HG03066 (cell line): Measurements from ENCODE around the gene BRINP3.

Experiments
- ATAC-seq: cut with Tn5 transposase; IDR thresholded peaks from one replicate; pipeline ENCODE4 v1.9.1; 2021; ENCODE audit warnings: low read depth; ENCODE audit not compliant: unreplicated experiment

Gene BRINP3

GRCh38 chr1:190328361-190328760 lies 149.3 kb downstream of the BRINP3 start:
- no peak for ATAC-seq

- no peak for ATAC-seq
Measured at GRCh38 chr1:190327271-190327670, 150.4 kb downstream of the BRINP3 start.

- ATAC-seq = no peak
Measured at GRCh38 chr1:190323530-190323929, 154.1 kb downstream of the BRINP3 start.

- no peak for ATAC-seq
Measured at GRCh38 chr1:190322274-190322673, 155.4 kb downstream of the BRINP3 start.

GRCh38 chr1:190320952-190321351 lies 156.7 kb downstream of the BRINP3 start:
- no peak for ATAC-seq

GRCh38 chr1:190312763-190313162 lies 164.9 kb downstream of the BRINP3 start:
- no peak for ATAC-seq

- ATAC-seq = no peak
Measured at GRCh38 chr1:190303501-190303900, 174.2 kb downstream of the BRINP3 start.

GRCh38 chr1:190296453-190296852 lies 181.2 kb downstream of the BRINP3 start:
- no peak for ATAC-seq

GRCh38 chr1:190289897-190290296 lies 187.8 kb downstream of the BRINP3 start:
- no peak for ATAC-seq

- no peak for ATAC-seq
Measured at GRCh38 chr1:190286111-190286510, 191.6 kb downstream of the BRINP3 start.

- no peak for ATAC-seq
Measured at GRCh38 chr1:190277107-190277506, 200.6 kb downstream of the BRINP3 start.

GRCh38 chr1:190274721-190275120 lies 202.9 kb downstream of the BRINP3 start:
- no peak for ATAC-seq

- no peak for ATAC-seq
Measured at GRCh38 chr1:190273161-190273560, 204.5 kb downstream of the BRINP3 start.

- ATAC-seq = no peak
Measured at GRCh38 chr1:190262538-190262937, 215.1 kb downstream of the BRINP3 start.

GRCh38 chr1:190259424-190259823 lies 218.2 kb downstream of the BRINP3 start:
- ATAC-seq = no peak

GRCh38 chr1:190258003-190258402 lies 219.7 kb downstream of the BRINP3 start:
- ATAC-seq = no peak

GRCh38 chr1:190252046-190252445 lies 225.6 kb downstream of the BRINP3 start:
- no peak for ATAC-seq

- no peak for ATAC-seq
Measured at GRCh38 chr1:190250368-190250767, 227.3 kb downstream of the BRINP3 start.

GRCh38 chr1:190244406-190244805 lies 233.3 kb downstream of the BRINP3 start:
- ATAC-seq = no peak

GRCh38 chr1:190243056-190243455 lies 234.6 kb downstream of the BRINP3 start:
- ATAC-seq = no peak

- no peak for ATAC-seq
Measured at GRCh38 chr1:190226006-190226405, 251.7 kb downstream of the BRINP3 start.

- no peak for ATAC-seq
Measured at GRCh38 chr1:190212450-190212849, 265.2 kb downstream of the BRINP3 start.

- no peak for ATAC-seq
Measured at GRCh38 chr1:190207733-190208132, 269.9 kb downstream of the BRINP3 start.
